ENCODE data around the gene DNAH1. TPM values are rescaled to one million over a fixed set of nuclear protein-coding genes. Genes with fewer than 3 reads are reported as not detected.

The DNAH1 gene
- total RNA-seq, 1 experiment from 2014 or later = 3.0 TPM

GRCh38 chr3:52297242-52298148, 18.6 kb upstream of the DNAH1 start:
- POLR2A ChIA-PET = interaction anchor here (0.6 to 2.2 kb wide), 3 partner anchors 9 to 185 kb away, joined by 3 to 8 read pairs (median 6); partner anchors contain the start of gene GLYCTK

GRCh38 chr3:52298149-52299098, 17.7 kb upstream of the DNAH1 start:
- TF ChIP-seq CTCF (IDR thresholded peaks at IDR 0.05; ENCODE audit: unreplicated experiment) = no peak
- Mint-ChIP-seq H3K9me3 (ENCODE audit: unreplicated experiment) (no peaks in the 10 kb centered on the region), H3K36me3 (ENCODE audit: insufficient read depth, unreplicated experiment) (no peaks in the 10 kb centered on the region), H3K4me1 (ENCODE audit: insufficient read depth, unreplicated experiment) (no peaks in the 10 kb centered on the region), H3K27ac (ENCODE audit: low read depth, unreplicated experiment) (no peak overlapping the region), H3K4me3 (ENCODE audit: unreplicated experiment) (no peak overlapping the region), H3K27me3 (ENCODE audit: insufficient read depth, unreplicated experiment) (no peaks in the 10 kb centered on the region)
- no peak for DNase-seq (ENCODE audit: unreplicated experiment)
- ChIA-PET CTCF (interaction anchor here (0.6 to 1.7 kb wide), 4 partner anchors 10 to 354 kb away, joined by 3 to 10 read pairs (median 5); no protein-coding TSS in a partner anchor), POLR2A (interaction anchor here (1.8 to 2.2 kb wide), 2 partner anchors 10 to 11 kb away, joined by 6 to 8 read pairs; partner anchors contain the start of gene GLYCTK)
- intact Hi-C loops (cut with micrococcal nuclease) = no loop called here
- no TSS peak for BruUV-seq (replicated peaks)

More at GRCh38 chr3:52297242-52298148, 18.6 kb upstream of the DNAH1 start:
- no peak for DNase-seq (ENCODE audit: unreplicated experiment)
- H3K27ac Mint-ChIP-seq (ENCODE audit: low read depth, unreplicated experiment) = no peak overlapping the region
- no peak overlapping the region for H3K4me3 Mint-ChIP-seq (ENCODE audit: unreplicated experiment)
- H3K4me1 Mint-ChIP-seq (ENCODE audit: insufficient read depth, unreplicated experiment) = no peaks in the 10 kb centered on the region
- H3K36me3 Mint-ChIP-seq (ENCODE audit: insufficient read depth, unreplicated experiment) = no peaks in the 10 kb centered on the region
- TF ChIP-seq CTCF (IDR thresholded peaks at IDR 0.05; ENCODE audit: unreplicated experiment) = no peak
- intact Hi-C loops (cut with micrococcal nuclease) = no loop called here
- H3K9me3 Mint-ChIP-seq (ENCODE audit: unreplicated experiment) = no peaks in the 10 kb centered on the region
- H3K27me3 Mint-ChIP-seq (ENCODE audit: insufficient read depth, unreplicated experiment) = no peaks in the 10 kb centered on the region
- BruUV-seq (replicated peaks) = no TSS peak
- CTCF ChIA-PET = interaction anchor here (0.6 to 1.7 kb wide), 8 partner anchors 9 to 353 kb away, joined by 3 to 10 read pairs (median 4); no protein-coding TSS in a partner anchor

GRCh38 chr3:52299247-52299878, 16.8 kb upstream of the DNAH1 start:
- no peak for DNase-seq (ENCODE audit: unreplicated experiment)
- POLR2A ChIA-PET = interaction anchor here (0.6 to 1.0 kb wide), 2 partner anchors 11 to 24 kb away, joined by 3 to 4 read pairs; partner anchors contain the start of gene GLYCTK
- Mint-ChIP-seq H3K27ac (ENCODE audit: low read depth, unreplicated experiment) (no peak overlapping the region), H3K4me3 (ENCODE audit: unreplicated experiment) (no peak overlapping the region), H3K27me3 (ENCODE audit: insufficient read depth, unreplicated experiment) (no peaks in the 10 kb centered on the region), H3K36me3 (ENCODE audit: insufficient read depth, unreplicated experiment) (no peaks in the 10 kb centered on the region), H3K4me1 (ENCODE audit: insufficient read depth, unreplicated experiment) (no peaks in the 10 kb centered on the region), H3K9me3 (ENCODE audit: unreplicated experiment) (no peaks in the 10 kb centered on the region)
- no peak for TF ChIP-seq CTCF (IDR thresholded peaks at IDR 0.05; ENCODE audit: unreplicated experiment)
- intact Hi-C loops (cut with micrococcal nuclease) = no loop called here
- CTCF ChIA-PET = interaction anchor here (0.6 to 0.9 kb wide), 3 partner anchors 52 to 360 kb away, joined by 3 to 4 read pairs (median 3); no protein-coding TSS in a partner anchor
- no TSS peak for BruUV-seq (replicated peaks)

Measured in MCF 10A (cell line).